HepG2 (cell line): ENCODE data around the gene MYLK. TPM values are rescaled to one million over a fixed set of nuclear protein-coding genes. Genes with fewer than 3 reads are reported as not detected.

Source experiments
- ATAC-seq: fragments of 200-7000 bp; cut with Tn5 transposase; 3 replicates; pipeline ENCODE4 v1.9.1; 2020; ENCODE audit warnings: mild to moderate bottlenecking, moderate library complexity
- BruUV-seq: library from RNA; stranded (reverse); fragments of 400-500 nt; replicated peaks from 2 replicates; lab custom pipeline; 2021; lab: Mats Ljungman, UMichigan
- CTCF ChIA-PET: fragments of 300-600 bp; formaldehyde crosslinking; extraction: SDS; loops from one replicate; lab custom pipeline; 2021; ENCODE audit warnings: low total read pairs, inconsistent platforms, low intra/inter-chr PET ratio; lab: Yijun Ruan, JAX
- POLR2A ChIA-PET: fragments of 350-600 bp; sonication (Branson Sonifier 250); formaldehyde crosslinking; loops from one replicate; lab custom pipeline; 2020; ENCODE audit warnings: antibody characterized with exemption, inconsistent platforms; lab: Yijun Ruan, JAX
- DNase-seq: peaks from one replicate; pipeline ENCODE4 v3.0.0-alpha.2; 2015; ENCODE audit warnings: low spot score
- FAIRE-seq: peaks from 3 replicates; lab custom pipeline; 2011; peaks lifted over from hg19 to GRCh38; lab: Jason Lieb, UNC
- H2AFZ ChIP-seq: one replicate; pipeline ENCODE4 v1.6.1; 2011; ENCODE audit warnings: low read length, inconsistent platforms
- H3K27ac ChIP-seq: fragments of 300-600 bp; 3 replicates; pipeline ENCODE4 v1.8.0; 2011; ENCODE audit warnings: mixed run types, mild to moderate bottlenecking, mixed read lengths, low read length, inconsistent platforms; ENCODE audit not compliant: insufficient read depth; ENCODE audit errors: extremely low read length
- H3K27me3 ChIP-seq, 2 experiments: fragments of 200-600 bp in 1 of 2; 2 replicates in 1 of 2; 3 replicates in 1 of 2; pipeline versions ENCODE4 v1.6.0 to v1.8.0; 2011; ENCODE audit warnings: low read length in 2 of 2, mild to moderate bottlenecking in 2 of 2, moderate library complexity in 2 of 2, inconsistent platforms in 1 of 2; ENCODE audit not compliant: insufficient read depth in 2 of 2, control insufficient read depth in 1 of 2
- H3K36me3 ChIP-seq, 2 experiments: fragments of 200-600 bp in 1 of 2; replicated peaks in 1 of 2; 2 replicates in 1 of 2; 3 replicates in 1 of 2; pipeline versions ENCODE4 v1.5.1 to v1.8.0; 2011; ENCODE audit warnings: low read length in 2 of 2, inconsistent platforms in 1 of 2; ENCODE audit not compliant: insufficient read depth in 2 of 2, control insufficient read depth in 1 of 2
- H3K4me1 ChIP-seq: 2 replicates; pipeline ENCODE4 v1.5.1; 2012; ENCODE audit warnings: low read length, inconsistent platforms; ENCODE audit not compliant: insufficient read depth
- H3K4me2 ChIP-seq: 2 replicates; pipeline ENCODE4 v1.6.0; 2011; ENCODE audit warnings: low read depth, low read length, inconsistent platforms
- H3K4me3 ChIP-seq, 3 experiments: fragments of 200-600 bp in 1 of 3; sonication (generic), shearing (Covaris generic) in 1 of 3; replicated peaks in 1 of 3; 2 replicates each; pipeline ENCODE4 v1.5.1; 2011 to 2016; ENCODE audit warnings: low read length in 3 of 3, inconsistent platforms in 2 of 3, low read depth in 2 of 3, mild to moderate bottlenecking in 2 of 3, control low read depth in 1 of 3, mixed read lengths in 1 of 3; ENCODE audit not compliant: insufficient read depth in 1 of 3
- H3K79me2 ChIP-seq: one replicate; pipeline ENCODE4 v1.6.1; 2011; ENCODE audit warnings: low read length, inconsistent platforms; ENCODE audit not compliant: insufficient read depth
- H3K9ac ChIP-seq: 2 replicates; pipeline ENCODE4 v1.6.0; 2011; ENCODE audit warnings: mild to moderate bottlenecking, low read depth, low read length, inconsistent platforms; ENCODE audit not compliant: insufficient read depth
- H3K9me3 ChIP-seq: 2 replicates; pipeline ENCODE4 v1.5.1; 2012; ENCODE audit warnings: mild to moderate bottlenecking, low read length
- H4K20me1 ChIP-seq: 2 replicates; pipeline ENCODE4 v1.6.0; 2011; ENCODE audit warnings: inconsistent platforms, mild to moderate bottlenecking, low read length, moderate library complexity; ENCODE audit not compliant: insufficient read depth
- ARNT ChIP-seq: fragments of 450-650 bp; IDR thresholded peaks from 2 replicates; pipeline ENCODE4 v1.6.1; 2017
- CEBPB ChIP-seq: IDR thresholded peaks from 2 replicates; pipeline ENCODE4 v1.6.1; 2011; ENCODE audit warnings: low read depth, low read length, improper control_type of control experiment, borderline replicate concordance
- NR2F6 ChIP-seq, 2 experiments: IDR thresholded peaks; 2 replicates each; pipeline ENCODE4 v1.6.1; 2016; ENCODE audit warnings: antibody characterized with exemption in 1 of 2, mild to moderate bottlenecking in 1 of 2
- PHF5A ChIP-seq: IDR thresholded peaks from one replicate; pipeline ENCODE4 v1.6.1; 2018; ENCODE audit warnings: low read depth, missing genetic modification reagents; ENCODE audit not compliant: unreplicated experiment
- PRDM4 ChIP-seq: sonication (generic); formaldehyde crosslinking; IDR thresholded peaks from 2 replicates; pipeline ENCODE4 v1.9.0; 2021; ENCODE audit warnings: missing genetic modification reagents, borderline replicate concordance
- SALL2 ChIP-seq: sonication (generic); formaldehyde crosslinking; IDR thresholded peaks from 2 replicates; pipeline ENCODE4 v1.8.1; 2023; ENCODE audit warnings: mild to moderate bottlenecking, missing genetic modification reagents, inconsistent platforms
- TAF1 ChIP-seq: sonication (generic); formaldehyde crosslinking; IDR thresholded peaks from 2 replicates; pipeline ENCODE4 v1.4.0; 2020; ENCODE audit warnings: missing genetic modification reagents
- ZBTB14 ChIP-seq: sonication (generic); formaldehyde crosslinking; IDR thresholded peaks from 2 replicates; pipeline ENCODE4 v1.4.0; 2020; ENCODE audit warnings: missing genetic modification reagents
- ZBTB46 ChIP-seq: sonication (generic); formaldehyde crosslinking; IDR thresholded peaks from 2 replicates; pipeline ENCODE4 v1.4.0; 2020; ENCODE audit warnings: mild to moderate bottlenecking, missing genetic modification reagents, borderline replicate concordance
- ZNF597 ChIP-seq: sonication (generic); formaldehyde crosslinking; IDR thresholded peaks from 2 replicates; pipeline ENCODE4 v1.5.0; 2020; ENCODE audit warnings: missing genetic modification reagents
- WGBS: methylation state at CpG from one replicate; pipeline ENCODE4 v1.1.6; 2017; ENCODE audit warnings: low lambda C conversion rate; 5-methylcytosine and 5-hydroxymethylcytosine counted together
- in situ Hi-C: cut with HindIII; loops from 2 replicates; pipeline ENCODE4 v1.10.0; 2017; ENCODE audit warnings: low pct_unique_long_range_greater_than_20kb; ENCODE audit not compliant: extremely low pct_ligation_motif_present
- intact Hi-C: fragments of 100-400 bp; cut with micrococcal nuclease; formaldehyde crosslinking; loops from one replicate; pipeline ENCODE4 v1.10.0; 2022; ENCODE audit not compliant: unreplicated experiment
- polyA plus RNA-seq, 8 experiments: library from polyadenylated mRNA; depleted of rRNA in 3 of 8; stranded (reverse) in 7 of 8; unstranded in 1 of 8; fragments of >200 nt; fragmentation: Illumina TruSeq in 4 of 8; extraction: Trizol in 4 of 8; gene quantifications; 2 replicates each; pipeline versions ENCODE4 v1.2.1 to v1.2.3, GENCODE V29; 2011 to 2016; ENCODE audit warnings: low read depth in 4 of 8, missing spikeins in 1 of 8, mixed read lengths in 1 of 8; ENCODE audit not compliant: insufficient read depth in 1 of 8
- total RNA-seq, 5 experiments: library from RNA; depleted of rRNA; stranded (reverse); fragments of >200 nt; fragmentation: Illumina TruSeq; extraction: Trizol; gene quantifications; 2 replicates each; pipeline ENCODE4 v1.2.3, GENCODE V29; 2016; ENCODE audit warnings: low read depth in 1 of 5

Gene MYLK
- total and polyA plus RNA-seq, 2 of the 13 experiments (the other 11 are each of a cell fraction or from before 2014, with no cell fraction given): 10.6 to 34.9 TPM

GRCh38 chr3:123778991-123779622 lies 105.0 kb downstream of the MYLK start:
- CTCF ChIA-PET: no interaction called here
- Histone ChIP-seq H3K4me2 (no peak overlapping the region), H3K79me2 (peaks cover 29% of the 10 kb centered on the region), H2AFZ (no peak overlapping the region), H4K20me1 (no peaks in the 10 kb centered on the region), H3K9ac (no peak overlapping the region), H3K36me3 (no peaks in the 10 kb centered on the region; a peak in 3 of 5 replicates), H3K27ac (no peak overlapping the region), H3K4me1 (peaks cover 50% of the 10 kb centered on the region), H3K27me3 (no peaks in the 10 kb centered on the region), H3K9me3 (no peaks in the 10 kb centered on the region), H3K4me3 (no peak overlapping the region)
- WGBS: 95% methylated on average over 7 of the region's 8 CpGs
- ATAC-seq (no peak), FAIRE-seq (no peak), DNase-seq (no peak)
- BruUV-seq: no TSS peak
- in situ Hi-C loops: no loop called here
- no peak for TF ChIP-seq NR2F6 (IDR thresholded peaks at IDR 0.05)
- no peak for TF ChIP-seq NR2F6 (CRISPR knock-in tag; IDR thresholded peaks at IDR 0.05)
- TF ChIP-seq CEBPB: no peak
- TF ChIP-seq PHF5A (CRISPR knock-in tag): no peak
- intact Hi-C loops: no loop called here
- POLR2A ChIA-PET: interaction anchor here (1.0 kb wide), 1 partner anchor 24 kb away, joined by 4 read pairs; no protein-coding TSS in a partner anchor

- ChIA-PET POLR2A (interaction anchor here (1.0 kb wide), 1 partner anchor 24 kb away, joined by 4 read pairs; no protein-coding TSS in a partner anchor), CTCF (no interaction called here)
- peaks cover 29% of the 10 kb centered on the region for H3K79me2 ChIP-seq
- H3K9ac ChIP-seq: no peak overlapping the region
- no peak overlapping the region for H3K27ac ChIP-seq
- H3K4me2 ChIP-seq: no peak overlapping the region
- no peaks in the 10 kb centered on the region for H4K20me1 ChIP-seq
- no peak overlapping the region for H3K4me3 ChIP-seq
- FAIRE-seq (no peak), DNase-seq (no peak), ATAC-seq (no peak)
- H3K27me3 ChIP-seq: no peaks in the 10 kb centered on the region
- H3K9me3 ChIP-seq: no peaks in the 10 kb centered on the region
- H2AFZ ChIP-seq: no peak overlapping the region
- no peak for TF ChIP-seq SALL2
- no peak for TF ChIP-seq ZBTB14 (CRISPR knock-in tag)
- TF ChIP-seq PRDM4 (CRISPR knock-in tag): no peak
- no peak for TF ChIP-seq ZBTB46
- no peak for TF ChIP-seq ZNF597 (CRISPR knock-in tag)
- TF ChIP-seq TAF1 (CRISPR knock-in tag): no peak
- TF ChIP-seq ARNT: no peak
- no peaks in the 10 kb centered on the region; a peak in 3 of 5 replicates for H3K36me3 ChIP-seq
- 96% methylated on average over 7 of the region's 7 CpGs for WGBS
- BruUV-seq: no TSS peak
- in situ Hi-C loops: no loop called here
- intact Hi-C loops: no loop called here
- H3K4me1 ChIP-seq: peaks cover 50% of the 10 kb centered on the region
Observed at GRCh38 chr3:123778525-123778924, 105.6 kb downstream of the MYLK start.
